Activated CD4-positive, alpha-beta T cell treated with anti-CD3 and anti-CD28 coated beads, Interleukin-2, amount 50 U/mL, for 24 hours (primary cell): Measurements from ENCODE around the gene SCN3A.

Source experiments
- DNase-seq, 2 donors: peaks; one replicate each; pipeline ENCODE4 v3.0.0-alpha.2; 2020; ENCODE audit warnings: low read depth in 1 of 2, low spot score in 1 of 2

Gene SCN3A

DNA sequence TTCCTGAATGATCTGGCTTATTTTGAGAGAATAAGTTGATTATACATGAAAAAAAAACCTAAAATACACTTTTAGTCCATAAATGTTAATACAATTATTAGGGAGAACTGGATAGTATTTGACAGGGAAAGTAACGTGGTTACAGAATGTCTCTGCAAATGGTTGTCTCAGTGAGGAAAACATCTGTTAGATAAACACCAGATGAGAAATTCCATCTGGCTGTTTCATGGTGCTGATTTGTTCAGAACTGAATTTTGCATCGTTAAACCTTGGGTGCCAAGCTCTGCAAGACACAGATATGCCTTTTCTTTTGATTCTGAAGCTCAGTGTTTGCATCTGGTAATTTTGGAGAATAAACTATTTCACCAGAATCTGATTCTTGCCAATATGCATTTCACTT, 90.4 kb downstream of the SCN3A start:
- DNase-seq: no peak

DNA sequence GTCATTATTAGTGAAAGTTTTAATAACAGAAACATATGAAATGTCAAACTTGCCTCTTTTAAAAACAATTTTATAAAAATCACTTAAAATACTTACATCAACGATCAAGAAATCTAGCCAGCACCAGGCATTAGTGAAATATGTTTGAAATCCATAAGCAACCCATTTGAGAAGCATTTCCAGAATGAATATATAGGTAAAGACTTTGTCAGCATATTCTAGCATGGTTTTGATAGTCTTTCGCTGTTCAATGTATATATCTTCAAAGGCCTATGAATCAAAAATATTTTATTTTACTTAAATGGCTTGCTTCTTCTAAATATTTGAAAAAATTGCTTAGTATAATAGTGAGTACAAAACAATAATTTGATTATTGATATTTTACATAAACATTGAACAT, 91.1 kb downstream of the SCN3A start:
- no peak for DNase-seq

DNA sequence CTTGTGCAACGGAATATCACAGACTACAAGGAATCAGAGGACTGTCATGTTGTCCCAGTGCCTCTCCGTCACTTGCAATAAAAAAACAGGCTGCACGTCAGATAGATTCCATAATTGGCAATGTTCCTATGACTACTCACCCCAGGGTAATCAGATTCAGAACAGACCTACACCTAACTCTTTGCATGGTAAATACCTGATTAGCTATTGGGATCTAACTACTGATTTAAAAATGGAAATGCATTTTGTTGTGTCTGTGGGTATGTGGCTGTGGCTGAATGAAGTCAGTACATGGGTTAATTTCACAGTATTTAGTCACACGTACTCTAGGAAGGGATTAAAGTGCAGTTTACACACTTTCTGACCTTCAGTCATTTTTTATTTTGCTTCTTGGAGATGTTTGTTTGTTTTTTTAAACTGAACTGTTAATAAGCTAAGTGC, 91.7 kb downstream of the SCN3A start:
- no peak for DNase-seq

DNA sequence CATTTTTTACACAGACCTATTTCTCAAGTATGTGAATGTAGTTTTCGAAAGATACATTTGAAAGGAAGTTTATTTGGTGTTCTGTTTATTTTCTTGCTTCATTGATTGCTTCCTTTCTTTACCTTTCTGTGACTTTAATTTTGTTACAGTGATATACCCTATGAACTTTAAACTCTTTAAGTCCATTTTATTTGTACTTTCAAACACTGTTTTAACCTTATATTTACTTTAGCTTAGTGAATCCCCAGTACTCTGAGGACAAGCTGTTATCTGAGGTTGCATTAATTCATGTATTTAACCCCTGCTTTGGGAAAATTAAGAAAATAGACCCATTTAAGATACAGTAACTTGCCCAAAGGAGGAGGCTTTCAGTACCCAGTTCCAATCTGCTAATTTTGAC, 93.5 kb downstream of the SCN3A start:
- no peak for DNase-seq

DNA sequence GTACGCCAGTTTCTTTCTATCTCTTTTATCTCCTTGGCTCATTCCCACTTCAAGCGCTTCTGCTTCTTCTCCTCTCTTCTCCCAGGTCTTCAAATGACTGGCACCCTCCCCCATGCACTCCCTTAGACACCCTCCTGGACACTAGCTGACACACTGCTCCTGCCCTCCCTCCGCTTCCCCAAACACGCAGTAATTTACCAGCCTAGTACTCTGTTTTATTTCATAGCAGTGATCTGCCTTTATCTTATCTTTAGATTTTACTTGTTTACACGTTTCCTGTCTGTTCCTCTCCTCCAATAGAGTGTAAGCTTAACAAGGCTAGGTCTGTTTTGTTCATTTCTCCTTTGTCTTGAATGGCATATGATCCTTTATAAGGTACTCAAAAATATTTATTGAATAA, 93.9 kb downstream of the SCN3A start:
- no peak for DNase-seq

DNA sequence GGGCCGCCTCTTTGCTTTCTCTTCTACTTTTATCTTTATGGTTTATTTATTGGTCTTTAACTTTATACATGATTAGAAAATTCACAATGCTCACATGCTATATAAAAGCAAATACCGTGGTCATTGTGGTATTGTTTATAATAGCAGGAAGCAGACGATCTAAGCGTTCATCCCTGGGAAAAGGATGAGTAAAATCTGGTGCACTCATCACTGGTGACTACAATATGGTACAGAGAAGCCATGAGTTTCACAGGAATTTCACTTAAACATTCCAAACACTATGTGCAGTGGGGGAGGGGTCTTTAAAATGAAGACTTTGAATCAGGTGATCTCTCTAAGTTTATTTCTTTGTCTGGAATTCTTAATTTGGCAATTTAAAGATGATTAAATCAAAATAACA, 97.9 kb downstream of the SCN3A start:
- DNase-seq: no peak

DNA sequence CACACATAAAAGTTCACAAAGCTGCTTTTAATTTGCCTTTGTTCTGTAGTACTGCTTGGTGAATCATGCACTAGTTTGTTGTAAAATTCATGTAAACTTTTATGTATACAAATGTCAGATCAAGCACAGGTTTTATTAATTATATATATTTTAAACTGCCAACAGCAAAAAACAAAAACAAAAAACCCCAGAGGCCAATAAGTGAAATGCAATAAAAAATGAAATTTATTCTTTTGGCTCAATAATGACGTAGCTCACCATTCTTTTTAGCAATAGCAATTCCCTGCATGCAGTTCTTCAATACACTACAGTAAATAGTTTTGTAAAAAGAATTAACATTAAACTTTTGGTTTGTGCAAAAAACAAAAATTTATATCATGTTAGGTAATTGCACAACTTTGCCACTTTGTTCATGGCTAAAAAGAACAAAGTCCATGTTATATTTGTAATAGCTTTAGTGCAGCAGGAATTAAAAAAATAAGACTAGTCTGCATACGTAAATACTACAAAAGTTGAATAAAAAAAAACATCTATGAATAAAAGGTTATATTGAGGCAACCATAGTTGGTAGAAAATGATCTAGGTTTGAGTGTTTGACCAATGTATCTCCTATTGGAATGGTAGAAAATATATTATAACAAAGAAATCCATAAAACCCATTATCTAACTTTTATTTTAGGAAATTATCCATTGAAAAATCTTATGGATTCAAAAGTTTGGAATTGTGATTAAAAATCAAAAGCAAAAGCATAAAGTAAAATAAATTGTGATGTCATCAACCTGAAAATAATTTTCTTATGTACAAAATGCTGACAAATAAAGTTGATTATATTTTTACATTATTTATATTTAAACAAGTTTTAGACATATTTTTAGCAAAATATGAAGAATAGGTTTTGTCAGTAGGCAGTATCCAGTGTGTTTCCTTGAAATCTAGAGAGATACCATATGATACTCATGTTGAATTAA, 115.6 kb downstream of the SCN3A start:
- DNase-seq: no peak

DNA sequence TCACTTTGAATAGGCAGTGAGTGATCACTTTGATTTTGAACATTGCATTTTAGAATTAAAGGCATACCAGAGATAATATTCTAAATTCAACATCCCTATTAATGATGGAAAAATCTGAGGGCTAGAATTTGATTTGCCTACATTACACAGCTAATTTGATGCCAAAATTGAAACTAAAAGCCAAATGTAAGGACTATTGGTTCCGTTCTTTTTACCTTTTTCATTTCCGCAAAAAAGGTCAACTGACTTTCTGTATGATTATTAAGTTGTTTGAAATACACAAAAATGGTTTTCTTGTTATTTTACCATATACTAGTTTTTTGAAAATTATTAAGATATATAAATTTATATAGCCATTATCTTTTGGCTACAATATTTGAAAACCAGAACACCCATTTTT, 117.5 kb downstream of the SCN3A start:
- DNase-seq: no peak

DNA sequence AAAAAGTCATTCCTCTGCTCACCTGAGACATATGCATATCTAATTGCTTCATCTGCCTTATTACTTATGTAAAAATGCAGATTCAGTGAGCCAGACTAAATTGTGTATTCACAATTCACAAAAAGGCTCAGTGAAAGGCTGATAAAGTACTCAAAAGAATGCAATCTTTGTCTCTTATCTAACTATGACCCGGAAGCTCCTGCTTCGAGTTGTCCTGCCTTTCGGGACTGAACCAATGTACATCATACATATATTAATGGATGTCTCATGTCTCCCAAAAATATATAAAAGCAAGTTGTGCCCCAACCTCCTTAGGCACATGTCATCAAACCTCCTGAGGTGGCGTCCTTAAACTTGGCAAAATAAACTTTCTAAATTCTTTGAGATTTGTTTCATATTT, 120.5 kb downstream of the SCN3A start:
- DNase-seq: no peak

DNA sequence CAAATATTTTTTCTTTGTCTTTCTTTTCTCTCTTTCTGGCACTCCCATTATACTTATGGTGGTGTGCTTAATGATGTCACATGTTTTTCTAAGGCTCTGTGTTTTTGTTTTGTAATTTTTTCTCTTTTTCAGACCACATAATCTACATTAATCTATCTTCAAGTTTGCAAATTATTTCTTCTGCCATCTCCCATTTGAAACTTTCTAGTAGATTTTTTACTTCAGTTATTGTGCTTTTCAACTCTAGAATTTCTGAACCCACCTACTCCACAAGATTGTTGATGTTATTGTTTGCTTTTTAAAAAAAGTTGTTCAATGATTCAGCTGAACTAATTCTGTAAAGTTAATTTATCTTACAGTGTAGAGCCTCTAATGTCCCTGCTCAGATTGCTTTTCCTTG, 121.4 kb downstream of the SCN3A start:
- DNase-seq: no peak

DNA sequence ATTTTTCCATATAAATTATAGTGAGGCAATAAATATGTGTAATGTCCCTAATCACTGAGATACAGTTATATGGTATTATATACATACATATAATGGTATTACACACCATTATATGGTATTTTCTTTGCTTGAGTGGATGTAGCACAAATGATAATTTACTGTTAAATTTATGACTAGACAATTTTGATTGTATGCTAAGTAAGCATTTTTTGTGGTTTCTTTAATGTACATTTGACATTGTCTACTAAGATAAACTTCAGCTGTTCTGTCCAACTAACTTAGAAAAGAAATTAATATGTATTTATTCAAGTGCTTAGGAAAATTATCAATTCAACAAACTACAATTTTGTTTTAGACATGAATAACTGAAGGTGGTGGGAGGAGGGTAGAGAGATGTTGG, 122.6 kb downstream of the SCN3A start:
- no peak for DNase-seq

DNA sequence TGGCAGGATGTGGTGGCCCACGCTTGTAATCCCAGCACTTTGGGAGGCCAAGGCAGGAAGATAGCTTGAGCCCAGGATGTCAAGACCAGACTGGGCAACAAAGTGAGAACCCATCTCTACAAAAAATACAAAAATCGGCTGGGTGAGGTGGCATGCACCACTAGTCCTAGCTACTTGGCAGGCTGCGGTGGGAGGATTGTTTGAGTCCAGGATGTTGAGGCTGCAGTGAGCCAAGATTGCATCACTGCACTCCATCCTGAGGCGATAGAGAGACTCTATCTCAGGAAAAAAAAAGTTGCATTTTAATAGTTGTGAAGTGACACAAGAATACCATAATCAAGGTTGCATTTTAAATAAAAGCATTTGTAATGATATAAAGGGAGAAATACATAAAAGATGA, 124.4 kb downstream of the SCN3A start:
- no peak for DNase-seq

DNA sequence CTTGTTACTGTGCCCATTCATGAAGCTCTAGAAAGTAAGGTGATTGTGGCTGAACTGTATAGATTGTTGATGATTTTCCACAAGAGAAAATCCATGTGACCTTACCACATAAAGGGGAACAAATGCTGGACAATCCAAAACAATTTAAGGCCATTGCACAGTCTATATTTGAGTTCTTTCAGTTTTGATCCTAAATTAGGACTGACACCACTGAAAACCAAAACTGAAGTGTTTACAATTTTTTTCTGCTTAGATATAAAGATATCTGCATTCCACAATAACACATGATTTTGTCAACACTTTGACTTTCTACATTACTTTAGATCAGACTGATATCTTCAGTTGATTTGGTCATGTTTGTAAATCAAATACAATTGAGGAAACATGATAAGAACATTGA, 124.9 kb downstream of the SCN3A start:
- no peak for DNase-seq

DNA sequence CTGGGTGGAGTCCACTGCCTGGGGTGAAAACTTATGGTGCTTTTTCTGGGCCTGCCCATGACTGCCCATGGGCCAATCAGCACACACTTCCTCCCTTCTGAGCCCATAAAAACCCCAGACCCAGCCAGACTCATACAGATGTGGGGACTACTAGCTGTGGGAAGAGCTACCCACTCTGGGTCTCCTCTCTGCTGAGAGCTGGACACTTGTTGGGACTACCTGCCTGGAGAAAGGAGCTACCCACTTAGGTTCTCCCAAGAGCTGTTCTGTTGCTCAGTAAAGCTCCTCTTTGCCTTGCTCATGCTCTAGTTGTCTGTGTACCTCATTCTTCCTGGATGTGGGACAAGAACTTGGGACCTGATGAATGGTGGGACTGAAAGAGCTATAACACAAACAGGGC, 129.0 kb downstream of the SCN3A start:
- DNase-seq: no peak

DNA sequence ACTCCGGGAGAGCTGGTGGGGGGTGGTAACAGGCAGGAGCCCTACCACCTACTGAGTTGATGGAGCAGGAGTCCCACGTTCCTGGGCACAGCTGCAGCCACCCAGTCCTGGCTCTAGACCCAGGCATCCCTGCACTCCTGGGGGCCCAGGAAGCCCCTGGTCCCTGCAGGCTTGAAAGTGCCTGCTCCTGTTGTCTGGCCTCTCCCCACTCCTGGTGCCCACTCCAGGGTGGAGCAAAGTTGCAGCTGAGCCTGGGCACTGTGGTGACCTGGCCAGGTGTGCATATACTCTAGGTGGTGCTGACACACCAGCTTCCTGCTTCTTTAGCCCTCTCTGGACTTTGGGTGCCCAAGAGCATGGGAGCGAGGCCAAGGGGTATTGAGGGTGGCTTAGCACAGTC, 129.5 kb downstream of the SCN3A start:
- DNase-seq: no peak

DNA sequence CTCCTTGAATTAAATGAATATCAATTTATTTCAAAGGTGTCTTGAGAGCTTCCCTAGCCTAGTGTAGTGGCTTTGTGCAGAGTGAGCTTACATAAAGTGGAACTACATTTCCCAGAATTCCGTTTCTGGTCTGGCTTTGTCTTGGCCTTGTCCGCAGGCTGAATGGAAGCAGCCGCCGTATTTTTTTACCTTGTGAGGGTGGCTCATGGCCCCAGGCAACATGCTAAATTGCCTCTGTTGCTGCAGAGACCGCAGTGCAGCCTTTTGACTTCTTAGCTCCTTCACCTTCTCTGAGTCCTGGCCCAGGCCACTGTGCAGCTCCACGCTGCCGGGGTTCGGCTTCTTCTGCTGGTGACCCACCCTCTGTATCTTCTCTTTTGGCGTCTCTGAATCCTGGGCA, 133.8 kb downstream of the SCN3A start:
- DNase-seq: no peak

DNA sequence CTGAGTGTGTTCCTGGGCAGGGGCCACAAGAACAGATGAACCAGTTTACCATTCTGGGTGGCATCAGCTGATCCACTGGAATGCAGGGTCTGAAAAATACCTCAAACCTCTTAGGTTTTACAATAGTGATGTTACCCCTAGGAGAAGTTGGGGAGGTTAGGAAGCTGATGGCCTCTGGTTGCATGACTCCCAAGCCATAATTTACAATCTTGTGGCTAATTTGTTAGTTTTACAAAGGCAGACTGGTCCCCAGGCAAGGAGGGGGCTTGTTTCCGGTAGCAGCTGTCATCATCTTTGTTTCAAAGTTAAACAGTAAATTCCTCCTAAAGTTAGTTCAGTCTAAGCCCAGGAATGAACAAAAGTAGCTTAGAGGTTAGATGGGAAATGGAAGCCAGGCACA, 134.7 kb downstream of the SCN3A start:
- DNase-seq: no peak

DNA sequence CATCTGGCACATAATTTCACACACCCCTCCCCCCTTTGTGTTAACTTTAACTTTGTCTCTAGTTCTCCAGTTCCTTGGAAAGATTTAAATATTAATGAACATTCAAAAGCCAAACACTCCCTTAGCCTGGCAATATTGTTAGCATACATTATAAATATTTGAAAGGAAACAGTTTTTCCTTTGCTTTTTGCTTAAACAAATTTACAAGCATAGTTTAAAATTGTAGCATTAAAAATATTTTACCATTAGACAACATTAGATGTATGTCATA, 135.4 kb downstream of the SCN3A start:
- DNase-seq: no peak

DNA sequence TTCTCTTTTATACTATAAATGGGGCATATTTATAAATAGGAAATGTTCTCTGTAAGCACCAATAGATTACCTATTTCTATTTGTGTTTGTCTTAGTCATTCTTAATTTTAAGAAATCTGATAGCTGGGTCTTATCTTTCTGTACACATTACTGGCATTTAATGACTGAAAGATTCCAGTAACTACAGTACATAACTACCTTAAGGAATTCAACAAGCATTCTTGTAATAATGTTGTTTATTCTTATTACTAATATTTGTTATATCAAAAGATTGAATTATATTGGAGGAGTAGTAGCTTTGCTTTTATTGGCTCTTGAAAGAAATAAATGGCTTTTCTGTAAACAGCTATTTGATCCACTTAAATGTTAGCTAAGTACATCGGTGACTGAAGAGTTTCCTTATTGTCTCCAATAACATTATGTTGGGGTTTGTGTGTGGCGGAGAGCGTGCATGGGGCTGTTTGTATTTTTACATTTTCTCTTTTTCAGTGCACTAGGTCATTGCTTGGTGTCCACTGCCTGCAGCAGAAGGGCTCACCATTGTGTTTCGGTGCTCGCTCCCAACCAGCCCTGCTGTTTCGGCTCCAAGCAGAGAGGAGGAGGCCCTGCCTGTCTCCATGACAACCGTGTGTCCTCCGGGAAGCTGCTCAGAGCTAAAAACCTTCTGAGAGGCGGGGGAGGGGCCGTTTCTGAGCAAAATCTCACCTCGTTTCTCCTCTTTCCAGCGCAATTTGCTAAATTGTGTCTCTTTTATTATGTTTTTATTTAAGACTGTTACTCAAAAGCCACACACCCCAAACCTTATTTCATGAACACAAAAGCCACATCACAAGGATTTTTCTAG, 136.0 kb downstream of the SCN3A start:
- DNase-seq: no peak

DNA sequence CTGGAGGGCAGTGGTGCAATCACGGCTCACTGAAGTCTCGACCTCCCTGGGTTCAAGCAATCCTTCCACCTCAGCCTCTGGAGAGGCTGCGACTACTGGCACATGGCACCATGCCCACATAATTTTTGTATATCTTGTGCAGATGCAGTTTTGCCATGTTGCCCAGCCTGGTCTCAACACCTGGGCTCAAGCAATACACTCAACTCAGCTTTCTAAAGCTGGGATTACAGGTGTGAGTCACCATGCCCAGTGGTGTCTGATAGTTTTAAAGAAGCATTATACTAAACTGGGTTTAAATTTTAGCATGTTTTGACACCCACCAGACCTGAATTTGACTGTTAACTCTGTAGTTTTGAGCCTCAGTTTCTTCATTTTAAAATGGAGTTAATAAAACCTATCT, 139.1 kb downstream of the SCN3A start:
- no peak for DNase-seq

DNA sequence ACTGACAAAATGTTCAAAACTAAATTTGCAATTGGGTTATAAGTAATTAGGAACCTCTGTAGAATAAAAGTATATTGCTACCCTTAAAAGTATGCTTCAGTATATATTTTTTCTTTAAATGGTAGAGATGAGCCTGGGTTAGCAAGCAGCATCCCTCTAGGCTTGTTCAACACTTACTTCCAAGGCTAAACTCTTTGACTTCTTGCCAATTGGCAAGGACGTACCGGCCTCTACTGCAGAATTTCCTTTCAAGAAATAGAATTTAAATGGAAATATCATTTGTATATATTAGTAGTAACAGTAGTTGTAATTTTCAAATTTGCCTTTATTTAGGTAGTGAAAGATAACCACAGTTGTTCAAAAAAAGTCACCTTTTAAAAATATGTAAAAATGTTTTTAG, 143.4 kb downstream of the SCN3A start:
- DNase-seq: no peak

DNA sequence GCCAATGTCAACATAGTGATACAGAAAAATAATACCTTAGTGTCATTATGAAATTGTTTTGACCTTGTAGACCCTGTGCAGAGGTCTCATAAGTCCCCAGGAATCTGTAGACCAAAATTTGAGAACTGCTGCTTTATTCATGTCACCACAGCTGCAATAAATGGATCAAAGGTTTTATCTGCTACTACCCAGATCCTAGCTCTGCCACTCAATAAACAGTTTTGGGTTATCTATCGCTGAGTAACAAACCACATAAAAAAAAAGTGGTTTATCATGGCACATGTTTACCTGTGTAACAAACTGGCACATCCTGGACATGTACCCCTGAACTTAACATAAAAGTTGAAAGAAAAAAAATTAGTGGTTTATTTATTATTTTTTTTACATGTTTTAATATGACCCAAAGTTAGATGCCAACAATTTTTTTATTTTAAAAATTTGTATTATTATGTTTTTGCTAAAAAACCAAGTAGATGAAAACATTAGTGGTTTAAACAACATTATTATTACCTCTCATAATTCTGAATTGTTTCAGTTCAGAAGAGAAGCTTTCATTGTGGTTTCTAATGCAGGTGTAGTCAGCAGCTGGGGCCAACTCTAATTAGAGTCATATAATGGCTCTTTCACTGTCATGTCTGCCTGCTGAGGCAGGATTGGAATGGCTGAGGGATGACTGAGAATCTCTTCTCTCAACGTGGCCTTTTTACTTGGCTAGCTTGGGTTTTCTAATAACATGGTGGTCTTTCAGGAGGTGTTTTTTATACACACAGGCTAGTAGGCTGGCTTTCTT, 145.2 kb downstream of the SCN3A start:
- no peak for DNase-seq
